Hepatocyte (in vitro differentiated cells): ENCODE data around the gene AGT. TPM values are rescaled to one million over a fixed set of nuclear protein-coding genes. Genes with fewer than 3 reads are reported as not detected.

ENCODE experiments used
- DNase-seq: peaks from one replicate; pipeline ENCODE4 v3.0.0-alpha.2; 2016; ENCODE audit warnings: low spot score
- H2AFZ ChIP-seq: fragments of 200-600 bp; sonication (generic); 2 replicates; pipeline ENCODE4 v1.6.0; 2016; ENCODE audit warnings: antibody characterized with exemption, mild to moderate bottlenecking
- H3K27ac ChIP-seq: fragments of 200-600 bp; sonication (generic); 2 replicates; pipeline ENCODE4 v1.5.1; 2016; ENCODE audit warnings: mild to moderate bottlenecking
- H3K27me3 ChIP-seq: fragments of 200-600 bp; sonication (generic); 2 replicates; pipeline ENCODE4 v1.6.1; 2016
- H3K36me3 ChIP-seq: fragments of 200-600 bp; sonication (generic); replicated peaks from 2 replicates; pipeline ENCODE4 v1.5.1; 2016; ENCODE audit warnings: low read depth; ENCODE audit not compliant: insufficient read depth
- H3K4me1 ChIP-seq: fragments of 200-600 bp; sonication (generic); 2 replicates; pipeline ENCODE4 v1.5.1; 2016; ENCODE audit warnings: mild to moderate bottlenecking, moderate library complexity; ENCODE audit not compliant: insufficient read depth
- H3K4me2 ChIP-seq: fragments of 200-600 bp; sonication (generic); 2 replicates; pipeline ENCODE4 v1.6.0; 2016
- H3K4me3 ChIP-seq: fragments of 200-600 bp; sonication (generic); 2 replicates; pipeline ENCODE4 v1.5.1; 2016; ENCODE audit warnings: mild to moderate bottlenecking
- H3K79me2 ChIP-seq: fragments of 200-600 bp; sonication (generic); 2 replicates; pipeline ENCODE4 v1.6.0; 2017; ENCODE audit warnings: mild to moderate bottlenecking
- H3K9me2 ChIP-seq: fragments of 200-600 bp; sonication (generic); replicated peaks from 2 replicates; pipeline ENCODE4 v1.6.0; 2017; ENCODE audit warnings: mild to moderate bottlenecking; ENCODE audit not compliant: insufficient read depth
- H3K9me3 ChIP-seq: fragments of 200-600 bp; sonication (generic); 2 replicates; pipeline ENCODE4 v1.5.1; 2016; ENCODE audit warnings: low read depth, mild to moderate bottlenecking
- H4K20me1 ChIP-seq: fragments of 200-600 bp; sonication (generic); 2 replicates; pipeline ENCODE4 v1.6.0; 2016; ENCODE audit warnings: mild to moderate bottlenecking; ENCODE audit not compliant: insufficient read depth, poor library complexity, severe bottlenecking
- CTCF ChIP-seq: fragments of 200-600 bp; sonication (generic); IDR thresholded peaks from 2 replicates; pipeline ENCODE4 v1.5.1; 2016; ENCODE audit warnings: antibody characterized with exemption, mild to moderate bottlenecking; ENCODE audit not compliant: poor library complexity
- EZH2 ChIP-seq: fragments of 200-600 bp; sonication (generic); IDR thresholded peaks from 2 replicates; pipeline ENCODE4 v1.6.1; 2016; ENCODE audit warnings: antibody characterized with exemption, mild to moderate bottlenecking, borderline replicate concordance
- EZH2phosphoT487 ChIP-seq: fragments of 200-600 bp; sonication (generic); IDR thresholded peaks from one replicate; pipeline ENCODE4 v1.6.1; 2018; ENCODE audit warnings: antibody characterized with exemption, mild to moderate bottlenecking, low read depth, moderate library complexity; ENCODE audit not compliant: unreplicated experiment, severe bottlenecking
- WGBS: methylation state at CpG from one replicate; pipeline ENCODE4 v1.1.6; 2016; ENCODE audit warnings: low lambda C conversion rate; ENCODE audit errors: missing lambda C conversion rate; 5-methylcytosine and 5-hydroxymethylcytosine counted together
- polyA plus RNA-seq: library from polyadenylated mRNA; unstranded; fragments of >200 nt; fragmentation: Nextera tagmentation; extraction: Ambion mirVana; gene quantifications from 2 replicates; pipeline ENCODE4 v1.2.1, GENCODE V29; 2016
- total RNA-seq: library from RNA; depleted of rRNA; stranded (reverse); fragments of >200 nt; gene quantifications from 2 replicates; pipeline ENCODE4 v1.2.3, GENCODE V29; 2014

AGT gene
- total and polyA plus RNA-seq, 2 experiments from 2014 or later, result 476 to 583 TPM

GRCh38 chr1:230681599-230681998 is 32.3 kb downstream of the AGT start:
- H3K9me3 ChIP-seq, result no peaks in the 10 kb centered on the region
- peaks cover 34% of the 10 kb centered on the region for H3K4me1 ChIP-seq
- no peak overlapping the region for H2AFZ ChIP-seq
- H3K36me3 ChIP-seq, result peaks cover 1% of the 10 kb centered on the region
- peak; percentile 71 for DNase-seq
- no peaks in the 10 kb centered on the region for H4K20me1 ChIP-seq
- WGBS, result 38% methylated on average over 2 of the region's 2 CpGs
- no peaks in the 10 kb centered on the region for H3K27me3 ChIP-seq
- no peak overlapping the region for H3K4me2 ChIP-seq
- H3K27ac ChIP-seq, result peak overlapping the region; percentile 44
- no peaks in the 10 kb centered on the region for H3K9me2 ChIP-seq
- no peaks in the 10 kb centered on the region for H3K79me2 ChIP-seq
- H3K4me3 ChIP-seq, result no peak overlapping the region
- TF ChIP-seq CTCF (no peak), EZH2phosphoT487 (no peak), EZH2 (no peak)

- no peaks in the 10 kb centered on the region for H3K9me3 ChIP-seq
- 43% methylated on average over 4 of the region's 4 CpGs for WGBS
- no peak for DNase-seq
- TF ChIP-seq CTCF (no peak), EZH2phosphoT487 (no peak), EZH2 (no peak)
- H3K36me3 ChIP-seq, result peaks cover 7% of the 10 kb centered on the region
- peak overlapping the region; percentile 5 for H3K4me2 ChIP-seq
- no peak overlapping the region for H2AFZ ChIP-seq
- H4K20me1 ChIP-seq, result no peaks in the 10 kb centered on the region
- no peak overlapping the region for H3K4me3 ChIP-seq
- no peaks in the 10 kb centered on the region for H3K79me2 ChIP-seq
- H3K4me1 ChIP-seq, result peaks cover 34% of the 10 kb centered on the region
- H3K27me3 ChIP-seq, result no peaks in the 10 kb centered on the region
- H3K27ac ChIP-seq, result peak overlapping the region; percentile 24
- H3K9me2 ChIP-seq, result no peaks in the 10 kb centered on the region
Measured at GRCh38 chr1:230680300-230681025, 33.5 kb downstream of the AGT start.

DNA sequence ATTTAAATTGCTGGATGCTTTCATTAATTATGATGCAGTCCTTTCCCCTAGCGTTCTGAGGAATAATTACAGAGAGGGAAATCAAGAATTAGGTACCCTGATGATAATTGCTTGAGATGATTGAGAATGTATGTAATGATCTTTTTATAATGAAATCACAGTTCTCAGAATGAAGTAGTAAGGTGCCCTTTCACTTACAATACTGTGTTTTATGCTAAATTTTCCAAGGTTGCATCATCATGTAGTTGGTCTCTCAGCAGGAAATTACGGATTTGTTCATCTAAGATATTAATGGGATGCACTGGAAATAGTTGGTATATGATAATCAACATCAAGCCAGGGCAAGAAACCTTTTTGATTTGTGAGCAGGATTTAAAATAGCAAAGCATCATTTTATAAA is 34.1 kb downstream of the AGT start:
- DNase-seq, result no peak
- Histone ChIP-seq H2AFZ (no peak overlapping the region), H3K9me3 (no peaks in the 10 kb centered on the region), H4K20me1 (no peaks in the 10 kb centered on the region), H3K27ac (no peak overlapping the region), H3K4me2 (no peak overlapping the region), H3K4me3 (no peak overlapping the region), H3K27me3 (no peaks in the 10 kb centered on the region), H3K36me3 (peaks cover 7% of the 10 kb centered on the region), H3K4me1 (peaks cover 34% of the 10 kb centered on the region), H3K79me2 (no peaks in the 10 kb centered on the region), H3K9me2 (no peaks in the 10 kb centered on the region)
- TF ChIP-seq EZH2phosphoT487 (no peak), CTCF (no peak), EZH2 (no peak)
- 94% methylated on average over 2 of the region's 2 CpGs for WGBS
